Panc1 (cell line): ENCODE data around the gene IFFO2. TPM values are rescaled to one million over a fixed set of nuclear protein-coding genes. Genes with fewer than 3 reads are reported as not detected.

Experiments used
- ATAC-seq: fragments of 200-7000 bp; cut with Tn5 transposase; 2 replicates; pipeline ENCODE4 v1.9.1; 2020; ENCODE audit warnings: mild to moderate bottlenecking, moderate library complexity
- BruUV-seq: library from RNA; stranded (reverse); fragments of 400-500 nt; replicated peaks from 2 replicates; lab custom pipeline; 2021; lab: Mats Ljungman, UMichigan
- CTCF ChIA-PET: fragments of 300-600 bp; sonication (Branson Sonifier 250); formaldehyde crosslinking; loops from one replicate; lab custom pipeline; 2022; ENCODE audit warnings: antibody characterized with exemption; lab: Charles Lee
- POLR2A ChIA-PET: fragments of 300-600 bp; sonication (Branson Sonifier 250); formaldehyde crosslinking; loops from one replicate; lab custom pipeline; 2022; ENCODE audit warnings: antibody characterized with exemption; lab: Charles Lee
- DNase-seq: peaks from one replicate; pipeline ENCODE4 v3.0.0-alpha.2; 2010; ENCODE audit warnings: low read depth, low spot score
- H3K27ac ChIP-seq: 2 replicates; pipeline ENCODE4 v1.5.1; 2011; ENCODE audit warnings: mild to moderate bottlenecking, low read length, inconsistent platforms
- H3K27me3 ChIP-seq: fragments of 200-500 bp; sonication (Bioruptor generic); 2 replicates; pipeline ENCODE4 v1.6.0; 2014; ENCODE audit warnings: low read length, inconsistent platforms; ENCODE audit not compliant: control insufficient read depth, insufficient read depth
- H3K36me3 ChIP-seq: fragments of 200-500 bp; sonication (Bioruptor generic); 2 replicates; pipeline ENCODE4 v1.5.1; 2014; ENCODE audit warnings: inconsistent platforms, mild to moderate bottlenecking, low read length, moderate library complexity; ENCODE audit not compliant: control insufficient read depth, insufficient read depth
- H3K4me1 ChIP-seq: 2 replicates; pipeline ENCODE4 v1.5.1; 2011; ENCODE audit warnings: inconsistent platforms, mild to moderate bottlenecking, low read length, moderate library complexity; ENCODE audit not compliant: control insufficient read depth, insufficient read depth
- H3K4me3 ChIP-seq, 2 experiments: 2 replicates each; pipeline ENCODE4 v1.5.1; 2011 to 2012; ENCODE audit warnings: low read depth in 2 of 2, low read length in 2 of 2, mild to moderate bottlenecking in 2 of 2, inconsistent platforms in 1 of 2, moderate library complexity in 1 of 2
- H3K9me3 ChIP-seq: fragments of 200-500 bp; sonication (Bioruptor generic); 2 replicates; pipeline ENCODE4 v1.5.1; 2014; ENCODE audit warnings: low read depth, mild to moderate bottlenecking, inconsistent platforms, low read length, moderate library complexity; ENCODE audit not compliant: control insufficient read depth, insufficient read depth
- CTCF ChIP-seq: fragments of 450-650 bp; IDR thresholded peaks from 2 replicates; pipeline ENCODE4 v1.5.1; 2017; ENCODE audit warnings: mild to moderate bottlenecking
- POLR2AphosphoS5 ChIP-seq: IDR thresholded peaks from 2 replicates; pipeline ENCODE4 v1.6.1; 2012; ENCODE audit warnings: mild to moderate bottlenecking, low read depth, low read length, moderate library complexity
- SIN3A ChIP-seq: IDR thresholded peaks from 2 replicates; pipeline ENCODE4 v1.6.1; 2012; ENCODE audit warnings: low read depth, mild to moderate bottlenecking, low read length, moderate library complexity, borderline replicate concordance; ENCODE audit not compliant: insufficient read depth
- TCF7L2 ChIP-seq: IDR thresholded peaks from 2 replicates; pipeline ENCODE4 v1.6.1; 2011; ENCODE audit warnings: mild to moderate bottlenecking, low read depth, low read length, inconsistent platforms
- in situ Hi-C: cut with HindIII; loops from 2 replicates; pipeline ENCODE4 v1.10.0; 2016; ENCODE audit warnings: low sequenced_read_pairs, low pct_unique_long_range_greater_than_20kb
- intact Hi-C: fragments of 100-400 bp; cut with micrococcal nuclease; formaldehyde crosslinking; loops from one replicate; pipeline ENCODE4 v1.10.0; 2022; ENCODE audit not compliant: unreplicated experiment
- total RNA-seq: library from RNA; stranded (reverse); gene quantifications from one replicate; pipeline ENCODE4 v1.2.1, GENCODE V29; 2021; ENCODE audit not compliant: unreplicated experiment
- TF ChIP-seq, protein P1 (sequence below), 2 experiments: IDR thresholded peaks; 2 replicates each; pipeline ENCODE4 v1.6.1; 2011 to 2012; ENCODE audit warnings: low read depth in 2 of 2, control low read depth in 1 of 2, low read length in 1 of 2, mild to moderate bottlenecking in 1 of 2, moderate library complexity in 1 of 2; ENCODE audit not compliant: insufficient read depth in 1 of 2

The IFFO2 gene
- total RNA-seq, 1 experiment from 2014 or later = 59.4 TPM

DNA sequence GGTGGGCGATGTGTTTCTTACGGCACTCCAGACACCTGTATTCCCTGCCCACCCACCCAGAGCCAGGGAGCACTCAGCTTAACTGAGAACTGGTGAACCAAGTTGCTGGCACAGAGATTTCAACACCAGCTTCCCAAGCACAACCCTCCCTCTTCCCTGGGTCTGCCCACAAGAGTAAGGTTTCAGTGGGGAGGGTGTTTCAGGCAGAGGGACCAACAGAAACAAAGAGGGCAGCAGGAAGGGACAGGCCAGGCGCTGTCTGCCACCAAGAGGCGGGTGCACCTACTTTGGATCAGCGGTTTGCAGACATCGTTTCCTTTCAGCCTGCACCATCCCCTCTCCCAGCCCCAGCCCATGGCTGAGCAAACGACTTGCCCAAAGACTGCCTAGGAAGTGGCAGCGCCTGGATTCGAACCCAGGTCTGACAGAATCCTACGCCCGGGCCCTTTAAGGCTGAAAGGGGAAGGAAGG lies 32.2 kb downstream of the IFFO2 start:
- peaks cover 71% of the 10 kb centered on the region for H3K4me1 ChIP-seq
- intact Hi-C loops = no loop called here
- in situ Hi-C loops = no loop called here
- peak overlapping the region; percentile 59; the same call in 1 of the 2 replicates for H3K27ac ChIP-seq
- no TSS peak for BruUV-seq
- ATAC-seq = no peak
- no peak overlapping the region for H3K4me3 ChIP-seq
- peaks cover 2% of the 10 kb centered on the region; the same call in 1 of the 2 replicates for H3K36me3 ChIP-seq
- TF ChIP-seq POLR2AphosphoS5 = no peak
- TF ChIP-seq SIN3A = no peak
- TF ChIP-seq TCF7L2 = no peak
- TF ChIP-seq, protein P1, sequence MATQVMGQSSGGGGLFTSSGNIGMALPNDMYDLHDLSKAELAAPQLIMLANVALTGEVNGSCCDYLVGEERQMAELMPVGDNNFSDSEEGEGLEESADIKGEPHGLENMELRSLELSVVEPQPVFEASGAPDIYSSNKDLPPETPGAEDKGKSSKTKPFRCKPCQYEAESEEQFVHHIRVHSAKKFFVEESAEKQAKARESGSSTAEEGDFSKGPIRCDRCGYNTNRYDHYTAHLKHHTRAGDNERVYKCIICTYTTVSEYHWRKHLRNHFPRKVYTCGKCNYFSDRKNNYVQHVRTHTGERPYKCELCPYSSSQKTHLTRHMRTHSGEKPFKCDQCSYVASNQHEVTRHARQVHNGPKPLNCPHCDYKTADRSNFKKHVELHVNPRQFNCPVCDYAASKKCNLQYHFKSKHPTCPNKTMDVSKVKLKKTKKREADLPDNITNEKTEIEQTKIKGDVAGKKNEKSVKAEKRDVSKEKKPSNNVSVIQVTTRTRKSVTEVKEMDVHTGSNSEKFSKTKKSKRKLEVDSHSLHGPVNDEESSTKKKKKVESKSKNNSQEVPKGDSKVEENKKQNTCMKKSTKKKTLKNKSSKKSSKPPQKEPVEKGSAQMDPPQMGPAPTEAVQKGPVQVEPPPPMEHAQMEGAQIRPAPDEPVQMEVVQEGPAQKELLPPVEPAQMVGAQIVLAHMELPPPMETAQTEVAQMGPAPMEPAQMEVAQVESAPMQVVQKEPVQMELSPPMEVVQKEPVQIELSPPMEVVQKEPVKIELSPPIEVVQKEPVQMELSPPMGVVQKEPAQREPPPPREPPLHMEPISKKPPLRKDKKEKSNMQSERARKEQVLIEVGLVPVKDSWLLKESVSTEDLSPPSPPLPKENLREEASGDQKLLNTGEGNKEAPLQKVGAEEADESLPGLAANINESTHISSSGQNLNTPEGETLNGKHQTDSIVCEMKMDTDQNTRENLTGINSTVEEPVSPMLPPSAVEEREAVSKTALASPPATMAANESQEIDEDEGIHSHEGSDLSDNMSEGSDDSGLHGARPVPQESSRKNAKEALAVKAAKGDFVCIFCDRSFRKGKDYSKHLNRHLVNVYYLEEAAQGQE (IDR thresholded peaks at IDR 0.05; ENCODE audit: insufficient read depth in 1 of 2, low read depth in 2 of 2, low read length in 1 of 2) = no peak
- no peak for TF ChIP-seq CTCF
- CTCF ChIA-PET = no interaction called here
- no peaks in the 10 kb centered on the region for H3K27me3 ChIP-seq
- DNase-seq = no peak
- no peaks in the 10 kb centered on the region for H3K9me3 ChIP-seq
- POLR2A ChIA-PET = no interaction called here

DNA sequence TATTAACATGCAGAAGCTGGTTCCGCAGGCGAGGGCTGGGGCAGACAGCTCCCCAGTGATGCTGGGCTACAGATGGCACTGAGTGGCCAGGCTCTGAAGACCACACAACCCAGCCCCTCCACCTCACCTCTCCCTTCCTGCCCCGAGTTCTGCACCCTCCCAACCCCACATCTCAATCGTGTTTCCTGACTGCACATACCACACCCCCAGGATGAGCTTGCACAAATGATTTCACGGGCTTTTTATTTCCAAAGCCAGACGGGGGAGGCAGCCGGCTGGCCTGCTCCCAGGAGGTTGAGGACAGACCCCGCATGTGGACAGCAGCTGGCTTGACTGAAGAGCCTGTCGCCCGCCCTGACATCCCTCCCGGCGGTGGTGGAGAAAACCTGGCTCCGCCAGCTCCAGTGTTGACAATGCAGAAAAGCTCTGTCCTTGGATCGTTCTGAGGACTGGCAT lies 32.7 kb downstream of the IFFO2 start:
- intact Hi-C loops (no loop called here), in situ Hi-C loops (no loop called here)
- TF ChIP-seq TCF7L2 = no peak
- CTCF ChIA-PET = interaction anchor here (0.9 kb wide), 1 partner anchor 10 kb away, joined by 5 read pairs; no protein-coding TSS in a partner anchor
- POLR2A ChIA-PET = no interaction called here
- peak overlapping the region; percentile 80 for H3K27ac ChIP-seq
- no peak overlapping the region for H3K4me3 ChIP-seq
- BruUV-seq = no TSS peak
- peaks cover 67% of the 10 kb centered on the region for H3K4me1 ChIP-seq
- ATAC-seq (no peak), DNase-seq (no peak)
- no peaks in the 10 kb centered on the region for H3K9me3 ChIP-seq
- peaks cover 2% of the 10 kb centered on the region; the same call in 1 of the 2 replicates for H3K36me3 ChIP-seq
- H3K27me3 ChIP-seq = no peaks in the 10 kb centered on the region
